ENCODE measurements around the gene SEC14L1. TPM values are rescaled to one million over a fixed set of nuclear protein-coding genes. Genes with fewer than 3 reads are reported as not detected.
A peak's percentile ranks its signal among the peaks of the same experiment; 100 is the strongest.

Gene SEC14L1
- total RNA-seq, 1 experiment from 2014 or later = 279 TPM

DNA sequence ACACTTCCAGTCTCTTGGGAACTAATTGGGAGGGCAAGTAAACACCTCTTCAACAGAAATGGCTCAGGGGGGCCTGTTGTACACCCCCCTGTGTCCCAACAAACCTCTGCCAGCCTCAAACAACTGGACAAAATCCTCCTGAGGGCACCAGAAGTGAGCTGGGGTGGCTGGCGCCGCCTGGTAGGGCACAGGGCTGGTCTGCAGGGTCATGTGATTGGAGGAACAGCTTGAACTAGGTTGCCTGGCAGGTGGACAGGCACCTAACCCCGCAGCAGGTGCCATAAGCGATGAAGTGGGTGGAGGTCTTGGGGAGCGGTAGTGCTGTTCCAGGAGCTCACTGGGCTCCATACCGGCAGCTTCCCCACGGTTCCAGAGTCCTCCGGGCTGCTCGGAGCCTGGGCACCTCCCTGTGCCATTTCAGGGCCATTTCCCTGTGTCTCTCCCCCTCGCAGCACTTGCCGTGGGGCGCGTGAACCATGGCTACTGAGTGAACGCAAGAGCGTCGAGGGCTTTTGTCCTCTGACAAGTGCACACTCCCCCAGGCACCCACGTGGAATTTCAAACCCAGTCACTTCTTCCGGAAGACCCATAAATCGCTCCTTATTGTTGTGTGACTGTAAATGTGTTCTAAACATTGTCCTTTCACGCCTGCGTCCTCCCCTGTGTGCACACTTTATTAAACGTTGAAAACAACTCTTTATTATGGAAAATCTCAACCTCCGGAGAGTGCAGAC, 101.5 kb downstream of the SEC14L1 start:
- Histone ChIP-seq H3K9me3 (ENCODE audit: control insufficient read depth, insufficient read depth, low read depth, low read length) (no peaks in the 10 kb centered on the region), H3K27ac (ENCODE audit: low read length) (0 out of 2 replicates have a peak overlapping the region, but pooled peaks have one; percentile 1), H3K4me3 (ENCODE audit: low read depth in 2 of 2, low read length in 2 of 2) (no peak overlapping the region), H3K27me3 (ENCODE audit: control insufficient read depth, insufficient read depth, low read length) (no peaks in the 10 kb centered on the region), H3K4me1 (ENCODE audit: control insufficient read depth, insufficient read depth, low read length) (0 out of 2 replicates have a peak, but pooled peaks cover under 1% of the 10 kb centered on the region), H3K36me3 (ENCODE audit: control insufficient read depth, insufficient read depth, low read length) (no peaks in the 10 kb centered on the region)
- intact Hi-C loops (cut with micrococcal nuclease; ENCODE audit: unreplicated experiment) = no loop called here
- TF ChIP-seq REST (IDR thresholded peaks at IDR 0.05; ENCODE audit: insufficient read depth in 1 of 2, low read depth in 2 of 2, low read length in 1 of 2) (no peak), TCF7L2 (IDR thresholded peaks at IDR 0.05; ENCODE audit: low read depth, low read length) (no peak), POLR2AphosphoS5 (IDR thresholded peaks at IDR 0.05; ENCODE audit: low read depth, low read length) (no peak), SIN3A (IDR thresholded peaks at IDR 0.05; ENCODE audit: borderline replicate concordance, insufficient read depth, low read depth, low read length) (no peak)
- TF ChIP-seq, protein P1, sequence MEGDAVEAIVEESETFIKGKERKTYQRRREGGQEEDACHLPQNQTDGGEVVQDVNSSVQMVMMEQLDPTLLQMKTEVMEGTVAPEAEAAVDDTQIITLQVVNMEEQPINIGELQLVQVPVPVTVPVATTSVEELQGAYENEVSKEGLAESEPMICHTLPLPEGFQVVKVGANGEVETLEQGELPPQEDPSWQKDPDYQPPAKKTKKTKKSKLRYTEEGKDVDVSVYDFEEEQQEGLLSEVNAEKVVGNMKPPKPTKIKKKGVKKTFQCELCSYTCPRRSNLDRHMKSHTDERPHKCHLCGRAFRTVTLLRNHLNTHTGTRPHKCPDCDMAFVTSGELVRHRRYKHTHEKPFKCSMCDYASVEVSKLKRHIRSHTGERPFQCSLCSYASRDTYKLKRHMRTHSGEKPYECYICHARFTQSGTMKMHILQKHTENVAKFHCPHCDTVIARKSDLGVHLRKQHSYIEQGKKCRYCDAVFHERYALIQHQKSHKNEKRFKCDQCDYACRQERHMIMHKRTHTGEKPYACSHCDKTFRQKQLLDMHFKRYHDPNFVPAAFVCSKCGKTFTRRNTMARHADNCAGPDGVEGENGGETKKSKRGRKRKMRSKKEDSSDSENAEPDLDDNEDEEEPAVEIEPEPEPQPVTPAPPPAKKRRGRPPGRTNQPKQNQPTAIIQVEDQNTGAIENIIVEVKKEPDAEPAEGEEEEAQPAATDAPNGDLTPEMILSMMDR (IDR thresholded peaks at IDR 0.05) = no peak
- DNase-seq (ENCODE audit: low read depth, low spot score) (no peak), ATAC-seq (0 out of 2 replicates have a peak, but pooled peaks have one; percentile 39)
- ChIA-PET POLR2A (no interaction called here), CTCF (no interaction called here)
- no TSS peak for BruUV-seq (replicated peaks)
- in situ Hi-C loops (cut with HindIII; ENCODE audit: low pct_unique_long_range_greater_than_20kb, low sequenced_read_pairs) = no loop called here

DNA sequence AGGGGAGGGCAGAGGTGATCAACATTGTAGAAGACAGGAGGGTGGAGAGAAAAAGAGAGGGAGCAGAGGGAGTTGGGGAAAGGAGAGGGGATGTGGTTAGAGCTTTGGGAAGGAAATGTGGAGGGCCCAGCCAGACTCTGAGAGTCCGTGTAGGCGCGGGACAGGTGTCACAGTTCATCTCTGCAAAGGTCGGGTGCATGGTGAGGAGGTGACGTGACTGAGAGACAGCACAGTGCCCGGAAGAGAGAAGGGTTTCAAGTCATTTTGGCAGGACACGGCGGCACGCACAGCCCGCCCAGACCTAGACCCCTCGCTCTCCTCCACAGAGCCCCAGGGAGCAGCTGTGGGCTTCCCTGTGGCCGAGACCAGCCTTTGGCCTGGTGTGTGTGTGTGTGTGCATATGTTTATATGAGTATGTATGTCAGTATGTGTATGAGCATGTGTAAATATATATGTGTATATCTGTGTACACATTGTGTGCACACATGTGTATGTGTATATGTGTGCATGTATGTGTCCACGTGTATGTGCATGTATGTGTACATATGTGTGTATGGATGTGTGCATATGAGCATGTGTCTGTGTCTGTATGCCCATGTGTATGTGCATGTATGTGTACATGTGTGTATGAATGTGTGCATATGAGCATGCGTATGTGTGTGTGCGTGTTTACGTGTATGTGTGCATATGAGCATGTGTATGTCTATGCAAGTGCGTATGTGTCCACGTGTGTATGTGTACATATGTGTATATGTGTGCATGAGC, 104.6 kb downstream of the SEC14L1 start:
- no TSS peak for BruUV-seq (replicated peaks)
- Histone ChIP-seq H3K36me3 (ENCODE audit: control insufficient read depth, insufficient read depth, low read length) (no peaks in the 10 kb centered on the region), H3K9me3 (ENCODE audit: control insufficient read depth, insufficient read depth, low read depth, low read length) (no peaks in the 10 kb centered on the region), H3K27ac (ENCODE audit: low read length) (no peak overlapping the region), H3K27me3 (ENCODE audit: control insufficient read depth, insufficient read depth, low read length) (no peaks in the 10 kb centered on the region), H3K4me1 (ENCODE audit: control insufficient read depth, insufficient read depth, low read length) (peaks cover 12% of the 10 kb centered on the region; the same call in 1 of the 2 replicates), H3K4me3 (ENCODE audit: low read depth in 2 of 2, low read length in 2 of 2) (no peak overlapping the region)
- TF ChIP-seq REST (IDR thresholded peaks at IDR 0.05; ENCODE audit: insufficient read depth in 1 of 2, low read depth in 2 of 2, low read length in 1 of 2) (no peak), POLR2AphosphoS5 (IDR thresholded peaks at IDR 0.05; ENCODE audit: low read depth, low read length) (no peak), SIN3A (IDR thresholded peaks at IDR 0.05; ENCODE audit: borderline replicate concordance, insufficient read depth, low read depth, low read length) (no peak), TCF7L2 (IDR thresholded peaks at IDR 0.05; ENCODE audit: low read depth, low read length) (no peak)
- TF ChIP-seq, protein P1 (IDR thresholded peaks at IDR 0.05) = no peak
- ChIA-PET CTCF (no interaction called here), POLR2A (no interaction called here)
- ATAC-seq (no peak), DNase-seq (ENCODE audit: low read depth, low spot score) (no peak)
- in situ Hi-C loops (cut with HindIII; ENCODE audit: low pct_unique_long_range_greater_than_20kb, low sequenced_read_pairs) = no loop called here
- intact Hi-C loops (cut with micrococcal nuclease; ENCODE audit: unreplicated experiment) = no loop called here
